Lung (tissue), 12 donors: ENCODE data around the gene GRB14. TPM values are rescaled to one million over a fixed set of nuclear protein-coding genes. Genes with fewer than 3 reads are reported as not detected.

ENCODE experiments used
- ATAC-seq: fragments of 200-7000 bp; cut with Tn5 transposase; one replicate; pipeline ENCODE4 v1.9.1; 2020; ENCODE audit warnings: moderate number of reproducible peaks; ENCODE audit not compliant: insufficient read depth, low FRiP score
- DNase-seq, 3 donors: peaks; one replicate each; pipeline ENCODE4 v3.0.0-alpha.2; 2013 to 2017
- H3K27ac ChIP-seq, 2 donors: one replicate each; pipeline ENCODE4 v1.5.1; 2013; ENCODE audit warnings: mild to moderate bottlenecking in 2 of 2, moderate library complexity in 2 of 2, control low read depth in 1 of 2, inconsistent platforms in 1 of 2, low read depth in 1 of 2, low read length in 1 of 2
- H3K27me3 ChIP-seq, 3 donors: one replicate each; pipeline ENCODE4 v1.5.1; 2013; ENCODE audit warnings: low read length in 2 of 3; ENCODE audit not compliant: control insufficient read depth in 3 of 3, insufficient read depth in 3 of 3
- H3K36me3 ChIP-seq, 4 donors: one replicate each; pipeline ENCODE4 v1.5.1; 2013; ENCODE audit warnings: low read length in 4 of 4, mild to moderate bottlenecking in 1 of 4, moderate library complexity in 1 of 4; ENCODE audit not compliant: control insufficient read depth in 4 of 4, insufficient read depth in 4 of 4
- H3K4me1 ChIP-seq, 5 donors: one replicate each; pipeline ENCODE4 v1.5.1; 2013; ENCODE audit warnings: low read length in 5 of 5, mild to moderate bottlenecking in 2 of 5, moderate library complexity in 1 of 5; ENCODE audit not compliant: control insufficient read depth in 5 of 5, insufficient read depth in 5 of 5
- H3K4me3 ChIP-seq: one replicate; pipeline ENCODE4 v1.5.1; 2013; ENCODE audit warnings: mild to moderate bottlenecking, control low read depth, moderate library complexity
- H3K9ac ChIP-seq, 2 donors: one replicate each; pipeline ENCODE4 v1.5.1; 2013; ENCODE audit warnings: low read length in 2 of 2, control low read depth in 1 of 2; ENCODE audit not compliant: insufficient read depth in 1 of 2
- H3K9me3 ChIP-seq, 4 donors: one replicate each; pipeline ENCODE4 v1.5.1; 2013; ENCODE audit warnings: low read length in 3 of 4, mild to moderate bottlenecking in 1 of 4, moderate library complexity in 1 of 4; ENCODE audit not compliant: control insufficient read depth in 4 of 4, insufficient read depth in 3 of 4
- CTCF ChIP-seq: IDR thresholded peaks from 2 replicates; pipeline ENCODE4 v1.5.1; 2012; ENCODE audit warnings: mild to moderate bottlenecking; ENCODE audit errors: control extremely low read depth, extremely low read depth
- WGBS, 2 donors: extraction: QIAGEN DNeasy Blood & Tissue Kit; methylation state at CpG; one replicate each; pipeline ENCODE4 v1.1.7; 2013; 5-methylcytosine and 5-hydroxymethylcytosine counted together
- polyA plus RNA-seq, 2 donors: library from polyadenylated mRNA; stranded (reverse); fragments of 200-250 nt; gene quantifications; one replicate each; pipeline ENCODE4 v1.2.1, GENCODE V29; 2013
- total RNA-seq, 2 donors: library from RNA; depleted of rRNA in 1 of 2; stranded (reverse); fragments of >200 nt in 1 of 2; gene quantifications; one replicate each; pipeline ENCODE4 v1.2.1, GENCODE V29; 2014 to 2021
- donor health status: control.
- donor health status: control.
- donor health status: Bipolar disorder and iron deficiency.
- donor health status: healthy.
- donor health status: DM: yes; HTN: yes; CAD: no.

Gene GRB14
- total and polyA plus RNA-seq, 4 donors, result 1.1 to 20.2 (median 5.2) TPM

- TF ChIP-seq CTCF, result no peak
- Histone ChIP-seq H3K4me1 (peaks cover 0 to 8% (median 0%) of the 10 kb centered on the region in 5 donors), H3K9ac (no peak overlapping the region), H3K4me3 (no peak overlapping the region), H3K27me3 (no peaks in the 10 kb centered on the region), H3K36me3 (no peaks in the 10 kb centered on the region), H3K27ac (no peak overlapping the region), H3K9me3 (no peaks in the 10 kb centered on the region)
- 73 to 77% methylated on average over 4 of the region's 4 CpGs for WGBS, 2 donors
- ATAC-seq, result no peak
- no peak for DNase-seq
Measured at GRCh38 chr2:164509137-164509877, 112.0 kb downstream of the GRB14 start.

- no peaks in the 10 kb centered on the region for H3K36me3 ChIP-seq
- no peak overlapping the region for H3K27ac ChIP-seq
- H3K4me3 ChIP-seq, result no peak overlapping the region
- no peaks in the 10 kb centered on the region for H3K4me1 ChIP-seq
- no peak overlapping the region for H3K9ac ChIP-seq
- no peak for ATAC-seq
- no peak for DNase-seq
- H3K27me3 ChIP-seq, result no peaks in the 10 kb centered on the region
- no peaks in the 10 kb centered on the region for H3K9me3 ChIP-seq
- 76 to 80% methylated on average over 4 of the region's 4 CpGs for WGBS, 2 donors
- TF ChIP-seq CTCF, result no peak
Measured at GRCh38 chr2:164504253-164504652, 117.0 kb downstream of the GRB14 start.

GRCh38 chr2:164498836-164499235 lies 122.4 kb downstream of the GRB14 start:
- WGBS, 2 donors, result 76 to 80% methylated on average over 2 of the region's 2 CpGs
- TF ChIP-seq CTCF, result no peak

GRCh38 chr2:164496881-164497280 lies 124.4 kb downstream of the GRB14 start:
- 92% methylated on average over 5 of the region's 5 CpGs for WGBS, 2 donors
- no peak overlapping the region for H3K9ac ChIP-seq
- ATAC-seq (no peak), DNase-seq (no peak)
- H3K27ac ChIP-seq, result no peak overlapping the region
- no peaks in the 10 kb centered on the region for H3K36me3 ChIP-seq
- no peaks in the 10 kb centered on the region for H3K27me3 ChIP-seq
- H3K4me1 ChIP-seq, result peaks cover 0 to 3% (median 0%) of the 10 kb centered on the region in 5 donors
- TF ChIP-seq CTCF, result no peak
- H3K4me3 ChIP-seq, result no peak overlapping the region
- no peaks in the 10 kb centered on the region for H3K9me3 ChIP-seq

More at GRCh38 chr2:164498836-164499235, 122.4 kb downstream of the GRB14 start:
- Histone ChIP-seq H3K4me1 (peaks cover 0 to 3% (median 0%) of the 10 kb centered on the region in 5 donors), H3K27me3 (no peaks in the 10 kb centered on the region), H3K36me3 (no peaks in the 10 kb centered on the region), H3K9me3 (no peaks in the 10 kb centered on the region), H3K9ac (no peak overlapping the region), H3K27ac (no peak overlapping the region), H3K4me3 (no peak overlapping the region)
- ATAC-seq (no peak), DNase-seq (no peak)
